GM21423 (cell line): Measurements from ENCODE around the gene PLB1.
"Not testable (repeated sequence)": the region's sequence is repeated elsewhere in the genome, so short reads cannot be mapped to it uniquely, and the experiment has no call there.

Source experiments
- ATAC-seq: cut with Tn5 transposase; IDR thresholded peaks from one replicate; pipeline ENCODE4 v1.9.1; 2021; ENCODE audit warnings: mild to moderate bottlenecking, moderate library complexity; ENCODE audit not compliant: unreplicated experiment

Gene PLB1

DNA sequence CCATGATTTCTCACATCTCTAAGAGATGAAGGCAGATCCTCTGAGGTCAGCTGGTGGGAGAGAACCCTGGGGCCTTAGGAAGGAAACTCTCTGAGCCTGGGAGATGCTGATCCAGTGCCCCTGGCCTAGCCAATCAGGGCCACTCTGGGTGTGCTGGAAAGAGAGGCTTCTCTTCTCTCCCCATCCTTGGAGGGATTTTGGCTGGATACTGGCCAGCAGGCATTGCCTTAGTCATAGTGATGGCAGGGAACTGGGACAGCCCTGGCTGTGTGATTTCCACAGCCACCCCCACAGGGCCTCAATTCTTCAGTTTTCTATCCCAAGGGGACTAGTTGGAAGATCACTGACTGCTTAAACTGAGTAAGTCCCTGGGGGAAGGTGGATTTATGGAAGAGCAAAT is 26.6 kb upstream of the PLB1 start:
- ATAC-seq, result no peak

DNA sequence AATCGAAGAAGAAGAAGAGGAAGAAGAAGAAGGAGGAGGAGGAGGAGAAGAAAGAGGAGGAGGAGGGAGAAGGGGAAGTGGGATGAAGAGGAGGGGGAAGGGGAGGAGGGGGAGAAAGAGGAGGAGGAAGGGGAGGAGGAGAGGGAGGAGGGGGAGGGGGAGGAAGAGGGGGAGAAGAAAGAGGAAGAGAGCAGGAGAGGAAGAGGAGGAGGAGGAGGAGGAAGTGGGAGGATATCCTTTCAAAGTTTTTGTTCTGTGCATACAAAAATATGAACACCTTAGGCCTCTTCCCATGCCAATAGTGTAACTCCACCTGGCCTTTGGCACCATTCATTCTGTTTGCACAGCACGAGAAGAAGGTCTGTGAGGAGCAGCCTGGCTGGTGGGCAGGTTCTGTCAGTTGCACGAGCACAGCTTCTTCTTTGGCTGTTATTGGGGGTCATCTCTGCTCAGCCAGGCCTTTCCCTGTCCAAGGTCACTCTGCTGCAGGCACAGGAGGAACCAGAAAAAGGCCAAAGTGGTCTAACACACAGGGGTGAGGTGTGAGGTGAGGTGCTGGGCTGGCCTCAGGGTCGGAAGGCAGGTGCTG is 25.8 kb upstream of the PLB1 start:
- no peak for ATAC-seq

DNA sequence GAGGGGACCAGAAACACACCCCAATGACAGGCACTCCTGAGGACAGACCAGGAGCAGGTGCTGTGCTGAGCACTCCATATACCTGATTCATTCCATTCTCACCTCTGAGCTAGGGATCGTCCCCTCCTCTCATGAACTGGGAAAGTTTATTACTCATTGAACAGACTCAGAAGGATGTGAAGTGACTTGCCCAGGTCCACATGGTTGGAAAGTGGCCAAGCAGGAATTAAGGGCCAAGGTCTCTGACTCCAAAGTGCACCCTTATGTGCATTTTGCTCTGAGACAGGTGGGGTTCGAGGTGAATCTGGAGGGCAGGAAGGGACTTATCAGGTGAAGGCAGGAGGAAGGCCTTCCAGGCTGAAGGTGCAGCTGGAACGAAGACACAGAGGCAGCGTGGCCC is 25.1 kb upstream of the PLB1 start:
- ATAC-seq, result no peak

GRCh38 chr2:28471214-28471613 is 24.6 kb upstream of the PLB1 start:
- ATAC-seq, result no peak

- ATAC-seq, result no peak
Observed at GRCh38 chr2:28471701-28472236, 24.1 kb upstream of the PLB1 start.

DNA sequence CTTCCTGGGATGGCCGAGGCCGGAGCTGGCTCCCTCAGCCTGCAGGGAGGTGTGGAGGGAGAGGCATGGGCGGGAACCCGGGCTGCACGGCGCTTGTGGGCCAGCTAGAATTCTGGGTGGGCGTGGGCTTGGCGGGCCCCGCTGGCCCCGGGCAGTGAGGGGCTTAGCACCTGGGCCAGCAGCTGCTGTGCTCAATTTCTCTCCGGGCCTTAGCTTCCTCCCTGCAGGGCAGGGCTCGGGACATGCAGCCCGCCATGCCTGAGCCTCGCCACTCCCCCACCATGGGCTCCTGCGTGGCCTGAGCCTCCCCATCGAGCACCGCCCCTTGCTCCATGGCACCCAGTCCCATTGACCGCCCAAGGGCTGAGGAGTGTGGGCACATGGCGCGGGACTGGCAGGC is 23.2 kb upstream of the PLB1 start:
- not testable (repeated sequence) for ATAC-seq

DNA sequence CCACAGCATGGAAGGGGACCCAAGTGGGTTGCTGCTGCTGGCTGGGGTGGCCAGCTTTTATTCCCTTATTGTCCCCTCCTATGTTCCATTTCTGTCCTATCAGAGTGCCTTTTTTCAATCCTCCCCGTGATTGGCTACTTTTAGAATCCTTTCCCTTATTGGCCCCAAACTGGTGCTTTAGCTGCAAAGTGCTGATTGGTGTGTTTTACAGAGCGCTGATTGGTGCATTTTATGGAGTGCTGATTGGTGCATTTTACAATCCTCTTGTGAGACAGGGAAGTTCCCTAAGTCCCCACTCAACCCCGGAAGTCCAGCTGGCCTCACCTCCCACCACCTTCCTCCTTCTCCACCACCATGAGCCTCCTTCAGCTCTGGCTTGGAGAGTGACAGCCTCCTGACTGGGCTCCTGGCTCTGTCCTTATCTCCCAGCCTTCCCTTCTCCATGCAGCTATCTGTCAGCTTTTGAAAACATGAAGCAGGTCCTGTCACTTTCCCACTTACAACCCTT is 20.7 kb upstream of the PLB1 start:
- ATAC-seq, result no peak

DNA sequence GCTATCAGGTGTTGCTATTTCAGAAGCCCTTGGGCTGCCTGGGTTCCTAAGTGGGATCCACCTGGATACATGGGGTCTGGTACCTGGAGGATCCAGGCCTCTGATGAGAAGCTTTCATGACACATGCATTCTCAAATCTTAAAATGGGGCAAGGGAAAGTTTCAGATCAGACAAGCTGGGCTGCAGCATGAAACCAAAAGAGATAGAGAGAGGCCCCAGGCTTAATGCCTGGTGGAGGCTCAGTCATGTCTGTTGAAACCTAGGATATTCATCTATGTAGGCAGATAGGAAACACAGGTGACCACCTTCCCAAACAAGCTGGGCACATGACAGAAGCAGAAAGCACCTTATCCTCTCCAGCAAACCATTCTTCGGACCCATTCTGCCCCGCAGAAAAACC is 18.8 kb upstream of the PLB1 start:
- no peak for ATAC-seq

DNA sequence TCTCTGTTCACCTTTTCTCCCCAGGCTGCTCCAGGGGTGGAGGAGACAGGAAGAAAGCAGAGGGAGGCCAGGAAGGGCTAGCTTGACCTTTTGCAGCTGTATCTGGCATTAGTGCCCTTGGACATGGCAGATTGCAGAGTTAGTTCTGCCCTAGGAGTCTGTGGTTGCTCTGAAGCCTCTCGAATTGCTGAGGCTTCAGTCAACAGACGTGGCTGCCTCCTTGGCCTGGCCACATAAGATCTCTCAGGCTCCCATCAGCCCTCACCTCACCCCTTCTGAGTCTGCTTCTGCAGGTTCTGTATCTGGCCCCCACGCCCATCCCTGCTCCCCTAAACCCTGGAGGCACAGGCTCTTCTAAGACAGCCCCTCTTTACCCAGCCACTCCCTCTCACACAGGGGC is 18.2 kb upstream of the PLB1 start:
- no peak for ATAC-seq

GRCh38 chr2:28480403-28481049 is 15.3 kb upstream of the PLB1 start:
- ATAC-seq, result no peak

GRCh38 chr2:28481905-28482304 is 14.0 kb upstream of the PLB1 start:
- ATAC-seq, result no peak

DNA sequence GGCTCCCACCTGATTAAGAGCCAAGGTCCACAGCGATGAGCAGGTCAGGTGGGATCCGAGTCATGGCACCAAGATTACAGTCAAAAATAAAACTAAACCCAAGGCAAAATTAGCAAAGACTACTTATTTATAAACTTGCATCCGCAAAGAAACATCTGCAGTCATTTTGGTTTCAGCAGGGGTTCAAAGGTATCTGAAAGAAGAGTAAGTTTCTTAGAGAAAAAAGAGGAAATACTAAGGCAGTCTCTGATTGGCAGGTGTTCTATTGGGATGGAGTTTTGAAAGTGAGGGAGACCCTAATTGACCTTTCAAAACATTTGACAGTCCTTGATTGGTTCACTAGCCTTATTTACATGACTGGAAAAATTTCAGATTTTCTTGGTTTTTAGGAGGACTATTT is 11.0 kb upstream of the PLB1 start:
- ATAC-seq, result no peak

DNA sequence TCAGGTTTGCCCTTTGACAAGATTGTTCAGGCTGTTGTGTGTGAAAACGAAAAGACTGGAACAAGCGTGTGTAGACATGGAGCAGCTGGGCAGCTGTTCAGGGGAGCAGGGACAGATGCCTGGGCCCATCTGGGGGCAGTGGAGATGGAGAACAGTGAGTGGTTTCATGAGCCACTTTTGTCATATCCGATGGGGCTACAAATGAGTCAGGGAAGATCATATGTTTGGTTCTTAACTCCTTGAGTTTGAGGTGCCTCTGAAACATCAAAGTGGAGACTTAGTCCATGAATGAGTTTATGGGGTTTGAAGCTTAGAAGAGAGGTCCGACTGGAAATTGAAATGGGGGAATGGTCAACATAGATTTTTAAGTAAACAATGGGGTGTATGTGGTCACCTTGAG is 9.3 kb upstream of the PLB1 start:
- no peak for ATAC-seq

DNA sequence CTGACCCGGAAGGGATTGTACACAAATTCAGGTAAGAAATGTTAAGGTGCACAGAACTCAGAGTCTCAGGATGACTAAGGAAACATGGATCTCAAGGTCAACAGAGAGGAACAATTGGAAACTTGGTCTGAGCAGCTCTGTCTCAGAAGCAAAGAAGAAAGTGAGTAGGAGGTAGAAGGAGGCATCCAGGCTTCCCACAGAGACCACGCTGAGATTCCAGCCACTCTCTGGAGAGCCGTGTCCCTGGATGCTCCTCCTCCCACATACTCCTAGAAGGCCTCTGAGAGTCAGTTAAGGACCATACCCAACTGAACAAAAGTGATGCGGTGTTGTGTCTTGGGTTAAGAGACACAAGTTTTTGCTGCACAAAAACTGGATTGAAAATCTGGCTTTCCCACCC is 8.6 kb upstream of the PLB1 start:
- no peak for ATAC-seq

DNA sequence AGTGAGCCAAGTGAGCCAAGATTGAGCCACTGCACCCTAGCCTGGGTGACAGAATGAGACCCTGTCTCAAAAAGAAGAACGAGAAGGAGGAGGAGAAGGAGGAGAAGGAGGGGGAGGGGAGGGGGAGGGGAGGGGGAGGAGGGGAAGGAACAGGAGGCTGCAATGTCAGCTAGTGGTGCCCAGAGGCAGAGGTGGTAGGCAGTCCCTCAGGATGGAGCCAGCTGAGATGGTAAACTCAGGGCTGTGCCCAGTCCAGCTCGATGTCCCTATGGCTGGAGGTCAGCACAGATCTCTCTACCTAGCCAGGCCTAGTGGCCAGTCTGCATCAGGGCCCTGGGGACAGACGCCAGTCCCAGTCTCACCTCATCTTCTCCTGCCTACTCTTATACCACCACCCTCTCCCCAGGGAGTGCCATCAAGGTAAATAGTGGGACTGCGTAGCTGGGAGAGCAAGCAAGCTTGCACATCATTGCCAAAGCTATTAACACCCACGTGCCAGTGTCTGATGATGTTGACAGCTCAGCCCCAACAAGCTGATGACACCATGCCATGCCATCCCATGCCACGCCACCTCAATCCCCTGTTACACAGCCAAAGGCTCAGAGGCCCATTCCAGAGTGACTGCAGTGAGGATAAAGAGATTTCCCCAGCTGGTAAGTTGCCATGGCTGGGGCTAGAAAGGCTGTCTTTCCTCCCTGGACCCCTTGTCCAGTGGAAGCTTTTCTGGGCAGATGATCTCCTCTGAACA is 7.6 kb upstream of the PLB1 start:
- ATAC-seq, result no peak

GRCh38 chr2:28488858-28489575 is 6.8 kb upstream of the PLB1 start:
- no peak for ATAC-seq

DNA sequence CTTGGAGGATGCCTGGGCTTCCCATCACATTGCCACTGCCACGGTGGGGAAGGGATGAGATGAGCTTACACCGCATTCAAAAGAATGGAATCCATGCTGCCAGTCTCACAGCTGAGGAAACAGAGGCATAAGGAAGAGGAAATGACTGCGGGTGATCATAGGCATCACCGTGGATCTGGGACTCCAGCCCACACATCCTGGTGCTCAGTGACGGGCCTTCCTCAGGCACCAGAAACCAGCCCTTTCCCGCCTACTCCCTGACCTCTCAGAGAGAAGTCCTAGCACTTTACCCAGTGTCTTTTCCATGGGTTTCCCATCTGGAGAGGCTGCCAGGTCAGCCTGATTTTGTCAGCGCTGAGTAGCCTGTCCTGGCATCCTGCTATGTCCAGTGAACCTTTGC is 5.3 kb upstream of the PLB1 start:
- no peak for ATAC-seq

DNA sequence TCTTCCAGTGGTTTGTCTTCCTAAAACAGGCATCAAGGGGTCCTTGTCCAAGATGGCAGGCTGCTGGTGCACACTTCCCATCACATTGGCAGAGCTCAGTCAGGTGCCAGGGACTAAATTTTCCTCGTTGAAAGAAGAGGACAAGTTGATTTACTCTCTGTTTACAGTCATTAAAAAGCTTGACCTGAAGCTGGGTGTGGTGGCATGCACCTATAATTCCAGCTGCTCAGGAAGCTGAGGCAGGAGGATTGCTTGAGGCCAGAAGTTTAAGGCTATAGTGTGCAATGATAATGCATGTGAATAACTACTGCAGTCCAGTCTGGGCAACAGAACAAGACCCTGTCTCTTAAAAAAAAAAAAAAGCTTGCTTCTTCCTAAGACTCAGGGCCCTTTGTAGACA is 3.6 kb upstream of the PLB1 start:
- no peak for ATAC-seq

GRCh38 chr2:28493636-28494035 is 2.2 kb upstream of the PLB1 start:
- no peak for ATAC-seq

- no peak for ATAC-seq
Observed at GRCh38 chr2:28496781-28497180, 921 bp downstream of the PLB1 start.

DNA sequence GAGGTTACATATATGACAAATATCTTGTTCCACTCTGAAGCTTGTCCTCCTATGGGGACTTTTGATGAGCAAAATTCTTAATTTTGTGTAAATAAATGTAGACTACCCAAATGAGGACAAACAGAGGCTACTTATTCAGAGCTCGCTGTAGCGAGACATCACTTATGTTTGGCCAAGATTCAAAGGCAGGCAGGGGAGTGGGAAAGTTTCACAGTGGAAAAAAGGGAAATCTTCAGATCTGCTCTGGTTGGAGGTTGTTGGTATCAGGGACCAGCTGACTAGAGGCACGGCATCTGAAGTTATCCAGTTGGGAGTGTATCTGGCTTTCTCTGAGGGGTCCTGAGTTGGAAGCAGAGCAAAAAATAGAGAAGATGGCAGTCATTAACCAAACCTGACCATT is 1.3 kb downstream of the PLB1 start:
- ATAC-seq, result no peak
